ENCODE results near the gene GTF2A2.
A peak's percentile ranks its signal among the peaks of the same experiment; 100 is the strongest.

Gene GTF2A2

GRCh38 chr15:59596640-59597039, 60.7 kb downstream of the GTF2A2 start:
- no peaks in the 10 kb centered on the region for H3K27me3 ChIP-seq (replicated peaks; ENCODE audit: control insufficient read depth, insufficient read depth, low read length)
- no peak overlapping the region for H3K4me3 ChIP-seq (ENCODE audit: low read length)
- no peak overlapping the region for H3K9ac ChIP-seq (ENCODE audit: low read length)
- H3K4me1 ChIP-seq (ENCODE audit: control insufficient read depth, insufficient read depth, low read length): peaks cover 7% of the 10 kb centered on the region
- H3K9me3 ChIP-seq (ENCODE audit: control insufficient read depth, low read length): no peaks in the 10 kb centered on the region
- DNase-seq (ENCODE audit: low read depth): no peak
- no peaks in the 10 kb centered on the region for H3K36me3 ChIP-seq (ENCODE audit: control insufficient read depth, insufficient read depth, low read length, severe bottlenecking)

- H3K9ac ChIP-seq (ENCODE audit: low read length): no peak overlapping the region
- no peak for DNase-seq (ENCODE audit: low read depth)
- no peaks in the 10 kb centered on the region for H3K36me3 ChIP-seq (ENCODE audit: control insufficient read depth, insufficient read depth, low read length, severe bottlenecking)
- peaks cover 7% of the 10 kb centered on the region for H3K4me1 ChIP-seq (ENCODE audit: control insufficient read depth, insufficient read depth, low read length)
- H3K4me3 ChIP-seq (ENCODE audit: low read length): no peak overlapping the region
- H3K9me3 ChIP-seq (ENCODE audit: control insufficient read depth, low read length): no peaks in the 10 kb centered on the region
- no peaks in the 10 kb centered on the region for H3K27me3 ChIP-seq (replicated peaks; ENCODE audit: control insufficient read depth, insufficient read depth, low read length)
Observed at GRCh38 chr15:59595434-59595915, 61.8 kb downstream of the GTF2A2 start.

GRCh38 chr15:59594991-59595390, 62.3 kb downstream of the GTF2A2 start:
- Histone ChIP-seq H3K4me1 (ENCODE audit: control insufficient read depth, insufficient read depth, low read length) (peaks cover 7% of the 10 kb centered on the region), H3K4me3 (ENCODE audit: low read length) (no peak overlapping the region), H3K27me3 (replicated peaks; ENCODE audit: control insufficient read depth, insufficient read depth, low read length) (no peaks in the 10 kb centered on the region), H3K36me3 (ENCODE audit: control insufficient read depth, insufficient read depth, low read length, severe bottlenecking) (no peaks in the 10 kb centered on the region), H3K9me3 (ENCODE audit: control insufficient read depth, low read length) (no peaks in the 10 kb centered on the region), H3K9ac (ENCODE audit: low read length) (no peak overlapping the region)
- DNase-seq (ENCODE audit: low read depth): no peak

- no peak overlapping the region for H3K9ac ChIP-seq (ENCODE audit: low read length)
- H3K27me3 ChIP-seq (replicated peaks; ENCODE audit: control insufficient read depth, insufficient read depth, low read length): peaks cover 2% of the 10 kb centered on the region
- DNase-seq (ENCODE audit: low read depth): peak; percentile 64
- H3K4me3 ChIP-seq (ENCODE audit: low read length): no peak overlapping the region
- H3K36me3 ChIP-seq (ENCODE audit: control insufficient read depth, insufficient read depth, low read length, severe bottlenecking): no peaks in the 10 kb centered on the region
- H3K4me1 ChIP-seq (ENCODE audit: control insufficient read depth, insufficient read depth, low read length): peaks cover 7% of the 10 kb centered on the region
- no peaks in the 10 kb centered on the region for H3K9me3 ChIP-seq (ENCODE audit: control insufficient read depth, low read length)
Observed at GRCh38 chr15:59594493-59594942, 62.8 kb downstream of the GTF2A2 start.

- no peak for DNase-seq (ENCODE audit: low read depth)
- Histone ChIP-seq H3K27me3 (replicated peaks; ENCODE audit: control insufficient read depth, insufficient read depth, low read length) (peaks cover 3% of the 10 kb centered on the region), H3K9me3 (ENCODE audit: control insufficient read depth, low read length) (no peaks in the 10 kb centered on the region), H3K4me1 (ENCODE audit: control insufficient read depth, insufficient read depth, low read length) (peaks cover 7% of the 10 kb centered on the region), H3K9ac (ENCODE audit: low read length) (no peak overlapping the region), H3K4me3 (ENCODE audit: low read length) (no peak overlapping the region), H3K36me3 (ENCODE audit: control insufficient read depth, insufficient read depth, low read length, severe bottlenecking) (no peaks in the 10 kb centered on the region)
Observed at GRCh38 chr15:59591356-59591755, 66.0 kb downstream of the GTF2A2 start.

GRCh38 chr15:59590027-59590426, 67.3 kb downstream of the GTF2A2 start:
- DNase-seq (ENCODE audit: low read depth): no peak
- H3K4me3 ChIP-seq (ENCODE audit: low read length): no peak overlapping the region
- H3K4me1 ChIP-seq (ENCODE audit: control insufficient read depth, insufficient read depth, low read length): peaks cover 7% of the 10 kb centered on the region
- H3K9ac ChIP-seq (ENCODE audit: low read length): no peak overlapping the region
- H3K27me3 ChIP-seq (replicated peaks; ENCODE audit: control insufficient read depth, insufficient read depth, low read length): peaks cover 3% of the 10 kb centered on the region
- H3K36me3 ChIP-seq (ENCODE audit: control insufficient read depth, insufficient read depth, low read length, severe bottlenecking): no peaks in the 10 kb centered on the region
- no peaks in the 10 kb centered on the region for H3K9me3 ChIP-seq (ENCODE audit: control insufficient read depth, low read length)

Measured in adipocyte (in vitro differentiated cells).